Activated CD4-positive, alpha-beta memory T cell treated with anti-CD3 and anti-CD28 coated beads, Interleukin-2, amount 10 ng/mL, durations not matched to agents 7 days and 5 days (primary cell): ENCODE data around the gene PLCL2. TPM values are rescaled to one million over a fixed set of nuclear protein-coding genes. Genes with fewer than 3 reads are reported as not detected.

Experiments used
- CTCF ChIA-PET: fragments of 350-600 bp; sonication (Branson Sonifier 250); formaldehyde crosslinking; loops from one replicate; lab custom pipeline; 2021; ENCODE audit warnings: antibody characterized with exemption, inconsistent platforms; lab: Charles Lee
- POLR2A ChIA-PET: fragments of 350-600 bp; sonication (Branson Sonifier 250); formaldehyde crosslinking; loops from one replicate; lab custom pipeline; 2021; ENCODE audit warnings: antibody characterized with exemption; lab: Charles Lee
- DNase-seq: peaks from one replicate; pipeline ENCODE4 v3.0.0-alpha.2; 2020
- H3K27ac Mint-ChIP-seq: one replicate; pipeline ENCODE4 v1.8.0; 2021; ENCODE audit warnings: mild to moderate bottlenecking, mixed read lengths
- H3K27me3 Mint-ChIP-seq: one replicate; pipeline ENCODE4 v1.8.0; 2021; ENCODE audit warnings: mixed read lengths
- H3K36me3 Mint-ChIP-seq: one replicate; pipeline ENCODE4 v1.8.0; 2021; ENCODE audit warnings: low read depth, mixed read lengths
- H3K4me1 Mint-ChIP-seq: one replicate; pipeline ENCODE4 v1.8.0; 2021; ENCODE audit warnings: mixed read lengths
- H3K4me3 Mint-ChIP-seq: one replicate; pipeline ENCODE4 v1.8.0; 2021; ENCODE audit warnings: mild to moderate bottlenecking, mixed read lengths
- H3K9me3 Mint-ChIP-seq: one replicate; pipeline ENCODE4 v1.8.0; 2021; ENCODE audit warnings: mixed read lengths
- total RNA-seq, 2 experiments: library from RNA; stranded (reverse); gene quantifications; one replicate each; pipeline ENCODE4 v1.2.3, GENCODE V29; 2021

PLCL2 gene
- total RNA-seq: 10 to 100 TPM; 38.9 to 39.8 TPM

- DNase-seq: peak; percentile 73
- H3K36me3 Mint-ChIP-seq: peaks cover 19% of the 10 kb centered on the region
- peak within 1 kb of the TSS; percentile 93 for H3K4me3 Mint-ChIP-seq
- H3K27me3 Mint-ChIP-seq: no peaks in the 10 kb centered on the region
- H3K27ac Mint-ChIP-seq: peak within 1 kb of the TSS; percentile 96
- peaks cover 35% of the 10 kb centered on the region for H3K4me1 Mint-ChIP-seq
- ChIA-PET CTCF (interaction anchor here (0.6 to 3.9 kb wide), 26 partner anchors 9 to 1561 kb away, joined by 3 to 61 read pairs (median 4); no protein-coding TSS in a partner anchor), POLR2A (interaction anchor here (0.6 to 7.1 kb wide), 20 partner anchors 9 to 621 kb away, joined by 3 to 172 read pairs (median 4); partner anchors contain the start of genes DPH3 and OXNAD1)
- H3K9me3 Mint-ChIP-seq: no peaks in the 10 kb centered on the region
Observed at GRCh38 chr3:16884748-16885592, at the start of gene PLCL2. Gene PLCL2, plus strand, starts transcription at chr3:16884955. Its CDS starts 85 bp downstream, at chr3:16885040.

- ChIA-PET CTCF (interaction anchor here (2.0 to 2.6 kb wide), 2 partner anchors 9 to 48 kb away, joined by 8 to 14 read pairs; partner anchors contain the start of gene PLCL2), POLR2A (interaction anchor here (1.5 kb wide), 1 partner anchor 9 kb away, joined by 3 read pairs; no protein-coding TSS in a partner anchor)
- DNase-seq: no peak
- Mint-ChIP-seq H3K27me3 (peaks cover 5% of the 10 kb centered on the region), H3K4me1 (peaks cover 39% of the 10 kb centered on the region), H3K36me3 (no peaks in the 10 kb centered on the region), H3K9me3 (no peaks in the 10 kb centered on the region), H3K27ac (no peak overlapping the region), H3K4me3 (no peak overlapping the region)
Observed at GRCh38 chr3:16836505-16837237, 48.1 kb upstream of the PLCL2 start.

GRCh38 chr3:16837602-16838001 lies 47.2 kb upstream of the PLCL2 start:
- no peak for DNase-seq
- ChIA-PET CTCF (interaction anchor here (0.9 to 2.6 kb wide), 3 partner anchors 10 to 47 kb away, joined by 3 to 14 read pairs (median 8); partner anchors contain the start of gene PLCL2), POLR2A (interaction anchor here (1.5 kb wide), 1 partner anchor 10 kb away, joined by 3 read pairs; no protein-coding TSS in a partner anchor)
- no peak overlapping the region for H3K27ac Mint-ChIP-seq
- H3K27me3 Mint-ChIP-seq: peaks cover 2% of the 10 kb centered on the region
- H3K9me3 Mint-ChIP-seq: no peaks in the 10 kb centered on the region
- peaks cover 47% of the 10 kb centered on the region for H3K4me1 Mint-ChIP-seq
- no peaks in the 10 kb centered on the region for H3K36me3 Mint-ChIP-seq
- no peak overlapping the region for H3K4me3 Mint-ChIP-seq

- Mint-ChIP-seq H3K27ac (no peak overlapping the region), H3K9me3 (no peaks in the 10 kb centered on the region), H3K4me3 (no peak overlapping the region), H3K27me3 (no peaks in the 10 kb centered on the region), H3K4me1 (peaks cover 57% of the 10 kb centered on the region), H3K36me3 (no peaks in the 10 kb centered on the region)
- DNase-seq: no peak
- POLR2A ChIA-PET: interaction anchor here (1.3 kb wide), 1 partner anchor 50 kb away, joined by 4 read pairs; no protein-coding TSS in a partner anchor
- CTCF ChIA-PET: interaction anchor here (0.9 to 2.6 kb wide), 4 partner anchors 9 to 46 kb away, joined by 3 to 14 read pairs (median 6); partner anchors contain the start of gene PLCL2
Observed at GRCh38 chr3:16838561-16838960, 46.2 kb upstream of the PLCL2 start.

- Mint-ChIP-seq H3K27ac (no peak overlapping the region), H3K9me3 (no peaks in the 10 kb centered on the region), H3K4me3 (no peak overlapping the region), H3K27me3 (no peaks in the 10 kb centered on the region), H3K4me1 (peaks cover 64% of the 10 kb centered on the region), H3K36me3 (no peaks in the 10 kb centered on the region)
- DNase-seq: no peak
- CTCF ChIA-PET: no interaction called here
- POLR2A ChIA-PET: interaction anchor here (1.3 to 5.4 kb wide), 2 partner anchors 47 to 49 kb away, joined by 4 to 172 read pairs; partner anchors contain the start of gene PLCL2
Observed at GRCh38 chr3:16839271-16840100, 45.3 kb upstream of the PLCL2 start.

- CTCF ChIA-PET: interaction anchor here (6.4 kb wide), 1 partner anchor 45 kb away, joined by 61 read pairs; the partner anchor contains the start of gene PLCL2
- no peaks in the 10 kb centered on the region for H3K9me3 Mint-ChIP-seq
Observed at GRCh38 chr3:16840101-16840424, 44.7 kb upstream of the PLCL2 start.

GRCh38 chr3:16841041-16841753 lies 43.6 kb upstream of the PLCL2 start:
- H3K9me3 Mint-ChIP-seq: no peaks in the 10 kb centered on the region
- peak overlapping the region; percentile 73 for H3K4me3 Mint-ChIP-seq
- H3K36me3 Mint-ChIP-seq: peaks cover 3% of the 10 kb centered on the region
- CTCF ChIA-PET: interaction anchor here (0.6 to 6.4 kb wide), 9 partner anchors 9 to 901 kb away, joined by 3 to 61 read pairs (median 4); partner anchors contain the start of genes PLCL2 and TBC1D5
- peaks cover 67% of the 10 kb centered on the region for H3K4me1 Mint-ChIP-seq
- peak overlapping the region; percentile 99 for H3K27ac Mint-ChIP-seq
- DNase-seq: no peak
- no peaks in the 10 kb centered on the region for H3K27me3 Mint-ChIP-seq
- POLR2A ChIA-PET: interaction anchor here (0.7 to 5.4 kb wide), 17 partner anchors 8 to 1240 kb away, joined by 3 to 172 read pairs (median 4); partner anchors contain the start of genes BTD, HACL1 and PLCL2

More at GRCh38 chr3:16840101-16840424, 44.7 kb upstream of the PLCL2 start:
- Mint-ChIP-seq H3K36me3 (no peaks in the 10 kb centered on the region), H3K4me1 (peaks cover 66% of the 10 kb centered on the region), H3K27me3 (no peaks in the 10 kb centered on the region), H3K4me3 (no peak overlapping the region), H3K27ac (no peak overlapping the region)
- no peak for DNase-seq
- POLR2A ChIA-PET: interaction anchor here (5.4 kb wide), 1 partner anchor 47 kb away, joined by 172 read pairs; the partner anchor contains the start of gene PLCL2

- ChIA-PET POLR2A (interaction anchor here (0.6 to 5.4 kb wide), 25 partner anchors 9 to 1240 kb away, joined by 3 to 172 read pairs (median 4); partner anchors contain the start of genes BTD, DPH3, HACL1 and OXNAD1), CTCF (interaction anchor here (1.1 to 6.4 kb wide), 9 partner anchors 8 to 900 kb away, joined by 3 to 61 read pairs (median 6); partner anchors contain the start of genes PLCL2 and TBC1D5)
- H3K9me3 Mint-ChIP-seq: no peaks in the 10 kb centered on the region
- H3K27me3 Mint-ChIP-seq: no peaks in the 10 kb centered on the region
- H3K27ac Mint-ChIP-seq: peak overlapping the region; percentile 99
- peak overlapping the region; percentile 73 for H3K4me3 Mint-ChIP-seq
- H3K36me3 Mint-ChIP-seq: peaks cover 3% of the 10 kb centered on the region
- peaks cover 72% of the 10 kb centered on the region for H3K4me1 Mint-ChIP-seq
- peak; percentile 79 for DNase-seq
Observed at GRCh38 chr3:16841904-16842271, 42.9 kb upstream of the PLCL2 start.

GRCh38 chr3:16842272-16843270 lies 42.2 kb upstream of the PLCL2 start:
- Mint-ChIP-seq H3K4me3 (peak overlapping the region; percentile 73), H3K27me3 (no peaks in the 10 kb centered on the region), H3K36me3 (peaks cover 3% of the 10 kb centered on the region), H3K9me3 (no peaks in the 10 kb centered on the region), H3K4me1 (peaks cover 67% of the 10 kb centered on the region), H3K27ac (peak overlapping the region; percentile 99)
- ChIA-PET POLR2A (interaction anchor here (0.6 to 5.4 kb wide), 30 partner anchors 9 to 1241 kb away, joined by 3 to 172 read pairs (median 4); partner anchors contain the start of genes BTD, DPH3, HACL1 and OXNAD1), CTCF (interaction anchor here (1.1 to 6.4 kb wide), 7 partner anchors 14 to 900 kb away, joined by 3 to 61 read pairs (median 7); partner anchors contain the start of genes PLCL2 and TBC1D5)
- DNase-seq: peak; percentile 85

- peaks cover 3% of the 10 kb centered on the region for H3K36me3 Mint-ChIP-seq
- peak overlapping the region; percentile 99 for H3K27ac Mint-ChIP-seq
- POLR2A ChIA-PET: interaction anchor here (1.0 to 5.4 kb wide), 3 partner anchors 9 to 308 kb away, joined by 3 to 172 read pairs (median 43); partner anchors contain the start of gene PLCL2
- CTCF ChIA-PET: interaction anchor here (1.2 to 6.4 kb wide), 3 partner anchors 16 to 389 kb away, joined by 3 to 61 read pairs (median 23); partner anchors contain the start of gene PLCL2
- no peak for DNase-seq
- H3K27me3 Mint-ChIP-seq: no peaks in the 10 kb centered on the region
- H3K4me3 Mint-ChIP-seq: no peak overlapping the region
- H3K9me3 Mint-ChIP-seq: no peaks in the 10 kb centered on the region
- H3K4me1 Mint-ChIP-seq: peaks cover 61% of the 10 kb centered on the region
Observed at GRCh38 chr3:16844222-16844621, 40.5 kb upstream of the PLCL2 start.
